K562 (cell line): Measurements from ENCODE around the gene RBFOX2. TPM values are rescaled to one million over a fixed set of nuclear protein-coding genes. Genes with fewer than 3 reads are reported as not detected.

ENCODE experiments used
- ATAC-seq: fragments of 200-7000 bp; cut with Tn5 transposase; 3 replicates; pipeline ENCODE4 v1.9.1; 2020; ENCODE audit warnings: moderate library complexity
- BruUV-seq: library from RNA; stranded (reverse); fragments of 400-500 nt; replicated peaks from 2 replicates; lab custom pipeline; 2021; lab: Mats Ljungman, UMichigan
- CTCF ChIA-PET: fragments of 300-600 bp; formaldehyde crosslinking; extraction: SDS; loops from one replicate; lab custom pipeline; 2021; ENCODE audit warnings: low intra/inter-chr PET ratio; lab: Yijun Ruan, JAX
- POLR2A ChIA-PET: fragments of 300-600, 350-650 bp; sonication (Branson Sonifier 250); formaldehyde crosslinking; extraction: SDS; loops from one replicate; lab custom pipeline; 2021; ENCODE audit warnings: antibody characterized with exemption, inconsistent platforms; lab: Yijun Ruan, JAX
- DNase-seq, 4 experiments: peaks; one replicate each; pipeline versions ENCODE4 v3.0.0 to v3.0.0-alpha.2; 2011 to 2018; ENCODE audit warnings: low spot score in 3 of 4, mixed read lengths in 3 of 4; ENCODE audit errors: extremely low read depth in 1 of 4
- FAIRE-seq: peaks from 2 replicates; lab custom pipeline; 2011; peaks lifted over from hg19 to GRCh38; lab: Jason Lieb, UNC
- H2AFZ ChIP-seq: 2 replicates; pipeline ENCODE4 v1.6.0; 2011; ENCODE audit warnings: low read depth, low read length, control low read depth, inconsistent platforms
- H3K27ac ChIP-seq: fragments of 200-600 bp; 3 replicates; pipeline ENCODE4 v1.8.0; 2011; ENCODE audit warnings: low read depth, mild to moderate bottlenecking, control low read depth, inconsistent platforms, low read length, moderate library complexity, mixed read lengths; ENCODE audit errors: extremely low read depth
- H3K27me3 ChIP-seq, 2 experiments: fragments of 300-600 bp in 1 of 2; 2 replicates in 1 of 2; 3 replicates in 1 of 2; pipeline versions ENCODE4 v1.6.0 to v1.8.0; 2011; ENCODE audit warnings: inconsistent platforms in 2 of 2, low read length in 2 of 2, mild to moderate bottlenecking in 1 of 2, mixed read lengths in 1 of 2, moderate library complexity in 1 of 2; ENCODE audit not compliant: control insufficient read depth in 2 of 2, insufficient read depth in 2 of 2
- H3K36me3 ChIP-seq: fragments of 300-600 bp; 3 replicates; pipeline ENCODE4 v1.8.0; 2011; ENCODE audit warnings: mild to moderate bottlenecking, low read length, inconsistent platforms; ENCODE audit not compliant: control insufficient read depth, insufficient read depth
- H3K4me1 ChIP-seq, 2 experiments: fragments of 200-600 bp in 1 of 2; replicated peaks in 1 of 2; 2 replicates in 1 of 2; 3 replicates in 1 of 2; pipeline versions ENCODE4 v1.5.1 to v1.8.0; 2011; ENCODE audit warnings: inconsistent platforms in 2 of 2, low read length in 2 of 2, mild to moderate bottlenecking in 1 of 2, mixed read lengths in 1 of 2, moderate library complexity in 1 of 2; ENCODE audit not compliant: control insufficient read depth in 2 of 2, insufficient read depth in 2 of 2
- H3K4me2 ChIP-seq: 2 replicates; pipeline ENCODE4 v1.6.1; 2011; ENCODE audit warnings: low read length, control low read depth, inconsistent platforms, mixed read lengths; ENCODE audit not compliant: insufficient read depth
- H3K4me3 ChIP-seq: fragments of 200-600 bp; sonication (generic), shearing (Covaris generic); 2 replicates; pipeline ENCODE4 v1.5.1; 2016; ENCODE audit warnings: control low read depth, inconsistent platforms
- H3K79me2 ChIP-seq: fragments of 200-600 bp; 3 replicates; pipeline ENCODE4 v1.8.0; 2011; ENCODE audit warnings: low read length, inconsistent platforms; ENCODE audit not compliant: control insufficient read depth, insufficient read depth
- H3K9ac ChIP-seq, 2 experiments: 2 replicates each; pipeline versions ENCODE4 v1.6.0 to v1.6.1; 2011; ENCODE audit warnings: low read depth in 2 of 2, low read length in 2 of 2, control low read depth in 1 of 2, inconsistent platforms in 1 of 2, mild to moderate bottlenecking in 1 of 2, mixed read lengths in 1 of 2; ENCODE audit not compliant: insufficient read depth in 1 of 2
- H3K9me1 ChIP-seq: one replicate; pipeline ENCODE4 v1.6.0; 2011; ENCODE audit warnings: inconsistent platforms, mild to moderate bottlenecking, low read length, moderate library complexity; ENCODE audit not compliant: control insufficient read depth, insufficient read depth
- H3K9me3 ChIP-seq: replicated peaks from 2 replicates; pipeline ENCODE4 v1.5.1; 2011; ENCODE audit warnings: low read depth, low read length, inconsistent platforms; ENCODE audit not compliant: control insufficient read depth, insufficient read depth
- H4K20me1 ChIP-seq: replicated peaks from 2 replicates; pipeline ENCODE4 v1.6.1; 2011; ENCODE audit warnings: low read length, inconsistent platforms, mixed read lengths; ENCODE audit not compliant: control insufficient read depth, insufficient read depth
- BDP1 ChIP-seq: IDR thresholded peaks from 3 replicates; pipeline ENCODE4 v1.6.1; 2011; ENCODE audit not compliant: insufficient read length, insufficient read depth
- CEBPB ChIP-seq: fragments of 450-650 bp; IDR thresholded peaks from 2 replicates; pipeline ENCODE4 v1.6.1; 2016; ENCODE audit warnings: missing genetic modification characterization, missing compliant biosample characterization
- E2F1 ChIP-seq: sonication (generic); formaldehyde crosslinking; IDR thresholded peaks from 2 replicates; pipeline ENCODE4 v1.8.1; 2023; ENCODE audit warnings: mild to moderate bottlenecking, missing genetic modification reagents, moderate library complexity
- HNRNPLL ChIP-seq: fragments of 200-400 bp; formaldehyde crosslinking; IDR thresholded peaks from 2 replicates; pipeline ENCODE4 v1.6.1; 2017; ENCODE audit warnings: low read length, low read depth, mild to moderate bottlenecking; ENCODE audit not compliant: poor library complexity, severe bottlenecking
- KLF1 ChIP-seq: fragments of 450-650 bp; IDR thresholded peaks from 2 replicates; pipeline ENCODE4 v1.6.1; 2016; ENCODE audit warnings: missing genetic modification characterization, missing compliant biosample characterization
- POLR2AphosphoS5 ChIP-seq: IDR thresholded peaks from 2 replicates; pipeline ENCODE4 v1.6.1; 2011; ENCODE audit warnings: mild to moderate bottlenecking, low read depth, low read length, moderate library complexity; ENCODE audit not compliant: control insufficient read depth, insufficient read depth
- TRIM24 ChIP-seq, 2 experiments: fragments of 450-650 bp; IDR thresholded peaks; 2 replicates each; pipeline ENCODE4 v1.6.1; 2016
- VEZF1 ChIP-seq: fragments of 200-800 bp; sonication (Bioruptor generic); IDR thresholded peaks from 2 replicates; pipeline ENCODE4 v1.6.1; 2017; ENCODE audit warnings: missing genetic modification characterization, missing compliant biosample characterization
- ZC3H8 ChIP-seq: fragments of 450-650 bp; IDR thresholded peaks from 2 replicates; pipeline ENCODE4 v1.6.1; 2017
- ZFPM2 ChIP-seq: fragments of 250-450 bp; sonication (Bioruptor Pico); IDR thresholded peaks from 2 replicates; pipeline ENCODE4 v1.5.1; 2022; ENCODE audit warnings: mild to moderate bottlenecking
- ZKSCAN1 ChIP-seq: fragments of 150-350 bp; IDR thresholded peaks from 2 replicates; pipeline ENCODE4 v1.6.1; 2016; ENCODE audit warnings: low read depth, low read length
- ZNF445 ChIP-seq: fragments of 250-450 bp; sonication (Bioruptor Pico); IDR thresholded peaks from 2 replicates; pipeline ENCODE4 v1.4.0; 2020; ENCODE audit warnings: low read depth, mild to moderate bottlenecking, moderate library complexity
- whole genome bisulfite sequencing: fragments of 100-300 bp; shearing (Covaris generic); methylation state at CpG from one replicate; pipeline ENCODE4 v1.1.6; 2016; ENCODE audit warnings: low coverage, mixed read lengths; ENCODE audit not compliant: insufficient coverage; ENCODE audit errors: missing lambda C conversion rate; 5-methylcytosine and 5-hydroxymethylcytosine counted together
- in situ Hi-C: fragments of 300-500 bp; cut with MboI; formaldehyde crosslinking; loops from 4 replicates; pipeline ENCODE4 v1.15.0; 2018; ENCODE audit warnings: inconsistent platforms, mixed read lengths
- intact Hi-C: fragments of 100-400 bp; cut with micrococcal nuclease; formaldehyde crosslinking; loops from 2 replicates; pipeline ENCODE4 v1.14.2; 2022
- polyA plus RNA-seq, 8 experiments: library from polyadenylated mRNA; depleted of rRNA in 4 of 8; stranded (reverse) in 5 of 8; unstranded in 3 of 8; fragments of >200 nt; fragmentation: Nextera tagmentation in 2 of 8; fragmentation: Illumina TruSeq in 1 of 8; extraction: Ambion mirVana in 2 of 8; extraction: Trizol in 1 of 8; gene quantifications; 2 replicates each; pipeline versions ENCODE4 v1.2.1 to v1.2.3, GENCODE V29; 2011 to 2014; ENCODE audit warnings: inconsistent platforms in 1 of 8, missing spikeins in 1 of 8
- total RNA-seq, 7 experiments: library from RNA; depleted of rRNA in 6 of 7; stranded (reverse); fragments of >200 nt in 6 of 7; fragmentation: Illumina TruSeq in 2 of 7; extraction: Trizol in 2 of 7; gene quantifications; 2 replicates each; pipeline versions ENCODE4 v1.2.1 to v1.2.3, GENCODE V29; 2011 to 2021; ENCODE audit warnings: low replicate concordance in 1 of 7

RBFOX2 gene
- total and polyA plus RNA-seq, 9 of the 15 experiments (the other 6 are each of a cell fraction or from before 2014, with no cell fraction given) = 5.8 to 24.8 (median 14.2) TPM

- H3K4me3 ChIP-seq = no peak overlapping the region
- POLR2A ChIA-PET = interaction anchor here (1.5 kb wide), 1 partner anchor 56 kb away, joined by 5 read pairs; no protein-coding TSS in a partner anchor
- CTCF ChIA-PET = no interaction called here
These were observed 132.4 kb downstream of the RBFOX2 start for GRCh38 chr22:35896111-35896705.

GRCh38 chr22:35894937-35895708 is 133.5 kb downstream of the RBFOX2 start:
- in situ Hi-C loops = no loop called here
- intact Hi-C loops = no loop called here
- no peak overlapping the region for H3K4me2 ChIP-seq
- H3K27ac ChIP-seq = no peak overlapping the region
- H3K9me1 ChIP-seq = no peaks in the 10 kb centered on the region
- H3K9ac ChIP-seq = no peak overlapping the region
- POLR2A ChIA-PET = interaction anchor here (1.5 kb wide), 1 partner anchor 55 kb away, joined by 5 read pairs; no protein-coding TSS in a partner anchor
- ATAC-seq (no peak), DNase-seq (no peak), FAIRE-seq (no peak)
- CTCF ChIA-PET = interaction anchor here (0.6 kb wide), 1 partner anchor 12 kb away, joined by 3 read pairs; no protein-coding TSS in a partner anchor
- no peaks in the 10 kb centered on the region for H3K36me3 ChIP-seq
- H3K4me1 ChIP-seq = peaks cover 0 to 8% of the 10 kb centered on the region in 2 experiments; a peak in 2 of 5 replicates
- H4K20me1 ChIP-seq = 0 out of 2 replicates have a peak, but pooled peaks cover 7% of the 10 kb centered on the region
- H2AFZ ChIP-seq = no peak overlapping the region
- H3K79me2 ChIP-seq = no peaks in the 10 kb centered on the region; the same call in 2 of the 3 replicates
- no peak overlapping the region for H3K4me3 ChIP-seq
- H3K27me3 ChIP-seq = no peaks in the 10 kb centered on the region
- no TSS peak for BruUV-seq
- no peaks in the 10 kb centered on the region for H3K9me3 ChIP-seq
- 70% methylated on average over 6 of the region's 7 CpGs for WGBS
- TF ChIP-seq ZNF445 (CRISPR knock-in tag) (no peak), KLF1 (tag) (no peak), VEZF1 (CRISPR knock-in tag) (0 out of 2 replicates have a peak, but pooled peaks have one; percentile 26), ZC3H8 (no peak), BDP1 (no peak), POLR2AphosphoS5 (no peak), CEBPB (tag) (0 out of 2 replicates have a peak, but pooled peaks have one; percentile 26), ZFPM2 (no peak), E2F1 (CRISPR knock-in tag) (no peak), HNRNPLL (no peak)

More at GRCh38 chr22:35896111-35896705, 132.4 kb downstream of the RBFOX2 start:
- H3K36me3 ChIP-seq = no peaks in the 10 kb centered on the region
- H3K9me1 ChIP-seq = no peaks in the 10 kb centered on the region
- FAIRE-seq (no peak), ATAC-seq (no peak), DNase-seq (no peak)
- H2AFZ ChIP-seq = no peak overlapping the region
- no peaks in the 10 kb centered on the region for H3K27me3 ChIP-seq
- no peak for TF ChIP-seq TRIM24 (IDR thresholded peaks at IDR 0.05)
- TF ChIP-seq ZKSCAN1 = 0 out of 2 replicates have a peak, but pooled peaks have one; percentile 57
- no peak overlapping the region for H3K9ac ChIP-seq
- intact Hi-C loops (no loop called here), in situ Hi-C loops (no loop called here)
- 0 out of 2 replicates have a peak, but pooled peaks cover 7% of the 10 kb centered on the region for H4K20me1 ChIP-seq
- no TSS peak for BruUV-seq
- WGBS = 62% methylated on average over 4 of the region's 7 CpGs
- no peak overlapping the region for H3K27ac ChIP-seq
- H3K79me2 ChIP-seq = no peaks in the 10 kb centered on the region; the same call in 2 of the 3 replicates
- no peak overlapping the region for H3K4me2 ChIP-seq
- no peaks in the 10 kb centered on the region for H3K9me3 ChIP-seq
- H3K4me1 ChIP-seq = peaks cover 0 to 13% of the 10 kb centered on the region in 2 experiments; a peak in 3 of 5 replicates
